HG02938 (cell line): ENCODE data around the gene COMMD4.

ENCODE experiments used
- ATAC-seq: cut with Tn5 transposase; IDR thresholded peaks from one replicate; pipeline ENCODE4 v1.9.1; 2021; ENCODE audit warnings: mild to moderate bottlenecking, moderate library complexity; ENCODE audit not compliant: unreplicated experiment

COMMD4 gene

DNA sequence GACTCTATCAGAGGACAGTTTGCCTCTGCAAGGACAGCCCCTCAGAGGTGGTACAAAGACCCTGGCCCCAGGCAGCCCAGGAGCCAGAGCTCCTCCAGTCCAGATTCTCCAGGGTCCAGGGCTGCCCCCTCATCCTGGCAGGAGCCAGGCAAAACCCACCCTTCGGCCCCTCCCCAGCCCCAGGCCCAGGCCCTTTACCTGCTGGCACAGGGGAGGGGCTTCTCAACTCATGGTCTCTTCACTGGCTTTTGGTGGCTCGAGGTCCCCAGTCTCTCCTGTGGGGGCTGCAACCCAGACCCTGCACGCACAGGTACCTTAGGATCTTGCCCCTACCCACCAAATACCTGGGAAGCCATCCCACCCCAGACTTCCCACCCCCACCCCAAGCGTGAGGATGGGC lies 19.5 kb downstream of the COMMD4 start:
- no peak for ATAC-seq

DNA sequence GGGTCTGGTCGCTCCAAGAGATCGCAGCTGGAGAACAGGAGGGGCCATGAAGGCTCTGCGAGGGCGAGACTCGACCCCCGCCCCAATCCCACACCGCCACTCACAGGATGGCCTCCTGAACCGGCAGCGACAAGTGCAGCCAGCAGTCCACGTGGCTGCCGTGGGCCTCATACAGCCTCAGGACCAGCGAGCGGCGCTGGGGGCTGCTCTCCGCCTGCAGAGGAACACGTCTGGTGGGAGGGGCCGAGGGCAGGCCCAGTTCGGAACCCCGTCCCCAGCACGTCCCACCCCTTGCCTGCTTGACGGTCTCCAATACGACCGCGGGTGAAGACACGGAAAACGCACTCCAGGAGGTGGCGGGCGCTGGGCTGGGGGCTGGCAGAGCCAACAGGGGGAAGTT lies 20.1 kb downstream of the COMMD4 start:
- ATAC-seq = no peak

DNA sequence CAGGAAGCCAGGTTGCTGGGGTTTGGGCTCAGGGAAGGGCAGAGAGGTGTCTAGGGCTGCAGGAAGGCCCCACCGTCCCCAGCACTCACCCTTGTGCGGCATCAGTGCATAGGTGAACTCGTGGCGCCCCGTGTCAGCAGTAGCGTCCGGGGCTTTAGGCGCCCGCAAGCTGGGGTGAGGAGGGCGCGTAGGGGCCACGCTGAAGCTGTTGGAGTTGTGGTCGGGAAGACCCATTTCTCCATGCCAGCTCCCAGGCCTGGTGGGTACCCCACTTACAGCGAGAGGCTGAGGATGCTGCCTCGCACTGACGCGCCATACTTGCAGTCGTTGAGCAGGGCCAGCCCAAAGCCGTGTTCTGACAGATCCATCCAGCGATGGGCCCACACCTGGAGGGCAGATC lies 20.7 kb downstream of the COMMD4 start:
- no peak for ATAC-seq

- no peak for ATAC-seq
Observed at GRCh38 chr15:75357976-75358673, 22.3 kb downstream of the COMMD4 start.

DNA sequence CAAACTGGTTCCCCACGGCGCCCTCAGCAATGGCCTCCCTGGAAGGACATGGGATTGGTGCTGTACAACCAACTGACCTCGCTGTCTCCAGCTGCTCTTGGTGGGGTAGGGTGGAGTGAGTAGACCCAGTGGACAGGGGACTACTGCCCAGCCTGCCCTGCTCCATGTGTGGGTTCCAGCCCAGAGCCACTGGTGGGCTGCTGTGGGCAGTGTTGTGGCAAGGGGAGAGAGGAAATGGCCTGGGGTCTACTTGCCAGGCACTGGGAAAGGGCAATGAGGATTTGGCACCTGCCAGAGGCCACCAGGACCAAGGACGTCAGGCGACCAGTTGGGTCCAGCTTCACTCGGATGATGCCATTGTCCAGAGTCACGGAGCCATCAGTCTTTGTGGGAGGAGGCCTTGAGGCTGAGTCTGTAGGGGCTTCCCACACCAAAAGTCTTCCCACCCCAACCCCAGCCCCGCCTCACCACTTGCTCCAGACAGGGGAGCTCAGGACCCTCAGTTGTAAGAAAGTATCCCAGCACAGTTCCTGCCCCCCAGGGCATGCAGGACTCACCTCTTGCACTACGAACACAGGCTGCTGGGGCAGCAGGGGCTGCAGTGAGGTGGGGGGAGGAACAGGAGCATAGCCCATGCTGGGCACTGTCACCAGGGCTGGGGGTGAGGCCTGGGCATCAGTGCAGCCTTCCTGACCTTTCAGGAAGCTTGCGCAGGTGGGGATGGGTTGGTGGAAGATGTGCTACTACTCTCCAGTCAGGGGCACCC lies 23.1 kb downstream of the COMMD4 start:
- no peak for ATAC-seq

DNA sequence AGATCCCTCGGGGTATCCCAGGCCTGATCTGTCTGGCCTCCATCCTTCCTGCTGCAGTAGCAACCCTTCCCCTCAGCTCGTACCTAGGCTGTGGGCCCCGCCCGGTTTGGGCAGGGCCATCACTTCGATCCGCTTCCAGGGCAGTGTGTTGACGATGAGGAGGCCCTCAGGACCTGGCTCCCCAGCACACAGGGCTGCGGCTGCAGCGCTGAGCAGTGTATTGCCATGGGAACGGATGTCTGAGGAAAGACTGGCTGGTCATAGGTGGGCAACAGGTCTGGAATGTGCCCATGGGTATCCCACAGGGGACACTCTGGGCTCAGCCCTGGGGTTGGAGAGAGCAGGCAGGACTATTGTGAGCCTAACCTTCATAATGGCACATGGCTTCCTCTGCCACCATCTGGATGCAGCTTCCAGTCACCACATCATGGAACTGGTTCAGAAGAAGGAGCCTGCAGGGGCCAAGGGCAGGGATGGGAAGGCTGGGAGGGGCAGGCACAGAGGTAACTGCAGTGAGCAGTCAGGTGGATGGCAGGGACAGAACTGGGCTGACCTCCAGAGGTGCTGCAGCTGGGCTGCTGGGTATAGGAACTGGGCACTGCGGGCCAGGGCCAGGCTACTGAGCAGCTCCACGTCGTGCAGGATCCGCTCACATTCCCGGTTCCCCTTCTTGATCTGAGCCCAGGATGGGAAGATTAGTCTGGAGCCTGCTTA lies 23.8 kb downstream of the COMMD4 start:
- no peak for ATAC-seq

GRCh38 chr15:75360391-75360790 lies 24.5 kb downstream of the COMMD4 start:
- ATAC-seq = no peak

- ATAC-seq = no peak
Observed at GRCh38 chr15:75360856-75361255, 25.0 kb downstream of the COMMD4 start.

DNA sequence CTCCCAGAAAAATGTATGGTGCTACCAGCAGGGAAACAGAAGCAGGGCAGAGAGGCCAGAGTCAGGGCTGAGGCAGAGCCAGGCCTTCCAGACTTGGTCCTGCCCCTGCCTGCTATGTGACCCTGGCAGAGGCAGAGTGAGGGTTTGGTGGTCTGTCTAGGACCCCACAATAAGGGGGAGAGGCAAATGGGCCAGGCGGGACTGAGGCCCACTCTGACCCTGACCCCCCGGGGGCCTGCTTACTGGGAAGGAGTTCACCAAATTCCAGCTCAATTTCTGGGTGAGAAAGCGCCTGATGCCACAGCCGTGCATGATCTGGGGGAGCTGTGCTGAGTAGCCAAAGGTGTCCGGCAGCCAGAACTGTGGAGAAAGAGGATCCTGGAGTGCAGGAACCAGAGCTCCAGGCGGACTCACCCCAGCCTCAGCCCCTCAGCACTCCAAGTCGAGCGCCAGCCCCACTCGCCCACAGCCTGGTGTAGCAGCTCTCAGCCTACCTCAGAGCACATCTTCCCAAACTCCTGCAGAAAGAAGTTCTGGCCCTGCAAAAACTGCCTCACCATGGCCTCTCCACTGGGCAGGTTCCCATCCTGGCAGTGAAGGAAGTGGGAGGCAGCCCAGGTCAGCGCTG lies 25.6 kb downstream of the COMMD4 start:
- no peak for ATAC-seq

GRCh38 chr15:75361989-75362641 lies 26.3 kb downstream of the COMMD4 start:
- ATAC-seq = no peak

- ATAC-seq = no peak
Observed at GRCh38 chr15:75362642-75363249, 26.9 kb downstream of the COMMD4 start.

- no peak for ATAC-seq
Observed at GRCh38 chr15:75363786-75364185, 27.9 kb downstream of the COMMD4 start.

DNA sequence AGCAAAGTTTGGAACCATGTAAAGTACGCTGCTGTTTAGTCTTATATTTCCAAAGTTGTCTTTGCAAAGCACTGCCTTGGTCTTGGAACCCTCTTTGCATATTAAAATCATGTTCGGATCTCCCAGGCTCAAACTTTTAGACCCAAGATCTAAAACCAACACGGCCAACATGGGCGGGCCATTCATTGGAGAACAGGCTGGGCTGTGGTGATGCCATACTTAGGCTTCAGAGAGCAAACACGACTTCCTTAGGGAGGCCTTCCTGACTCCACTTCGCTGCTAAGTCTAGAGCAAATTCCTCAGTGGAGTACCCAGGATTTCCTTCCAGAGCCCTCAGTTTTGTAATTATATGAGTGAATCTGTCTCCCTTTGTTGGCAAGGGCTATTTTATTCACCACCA lies 29.0 kb downstream of the COMMD4 start:
- ATAC-seq = no peak

DNA sequence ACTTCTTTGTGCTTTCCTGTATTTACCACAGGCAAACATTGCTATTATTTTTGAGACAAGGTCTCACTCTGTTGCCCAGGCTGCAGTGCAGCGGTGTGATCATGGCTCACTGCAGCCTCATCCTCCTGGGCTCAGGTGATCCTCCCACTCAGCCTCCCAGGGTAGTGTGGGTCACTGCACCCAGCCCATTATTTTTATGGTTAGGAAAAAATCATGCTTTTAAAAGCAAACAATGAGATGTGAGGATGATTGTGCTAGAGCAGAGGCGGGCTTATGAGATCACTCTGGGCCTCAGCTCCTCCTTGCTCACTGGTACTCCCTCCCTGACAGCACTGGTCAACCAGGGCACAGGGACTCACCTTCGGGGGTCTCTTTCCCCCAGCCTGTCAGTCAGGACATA lies 30.3 kb downstream of the COMMD4 start:
- no peak for ATAC-seq

DNA sequence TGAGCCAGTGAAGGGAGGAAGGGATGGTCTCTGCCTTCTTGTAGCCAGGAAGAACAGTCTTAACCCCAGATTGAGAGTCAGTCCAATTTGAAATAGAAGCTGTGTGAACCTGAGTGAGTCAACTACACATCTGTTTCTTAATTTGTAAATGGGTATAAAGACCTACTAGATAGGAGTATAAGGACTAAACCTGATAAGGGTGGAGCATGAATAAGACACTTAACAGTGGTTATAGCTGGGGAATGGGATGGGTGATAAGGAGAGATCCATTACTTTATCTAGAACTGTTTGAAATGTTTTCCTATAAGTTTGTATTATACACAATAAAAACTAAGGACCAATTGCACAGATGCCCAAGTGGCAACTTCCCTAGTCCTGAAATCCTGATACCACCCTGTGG lies 31.1 kb downstream of the COMMD4 start:
- no peak for ATAC-seq

DNA sequence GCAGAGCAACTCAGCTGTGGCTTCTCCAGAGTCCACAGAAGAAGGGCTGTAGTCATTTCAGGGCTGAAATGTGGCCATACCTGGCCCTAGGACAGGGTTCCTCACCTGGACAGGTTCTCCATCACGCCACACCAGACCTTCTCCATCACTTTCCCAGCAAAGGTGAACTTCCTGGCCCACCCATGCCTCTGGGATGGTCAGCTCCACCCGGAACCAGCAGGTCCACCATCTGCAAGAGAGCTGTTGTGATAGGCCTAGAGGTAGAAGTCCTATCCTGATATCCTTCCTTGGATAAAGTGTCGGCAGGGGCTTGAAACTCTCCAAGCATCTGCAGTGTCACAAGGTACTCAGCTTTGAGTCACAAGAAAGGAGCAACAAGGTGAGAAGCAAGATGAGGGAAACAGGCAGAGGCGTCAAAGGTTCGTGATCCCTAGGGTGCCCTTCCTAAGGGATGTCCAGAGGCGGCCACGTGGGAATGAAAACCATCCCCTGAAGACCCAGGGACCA lies 31.6 kb downstream of the COMMD4 start:
- ATAC-seq = no peak

GRCh38 chr15:75367913-75368688 lies 32.2 kb downstream of the COMMD4 start, which contains the start of gene MAN2C1:
Gene MAN2C1 (minus strand): TSS chr15:75368607. CDS start chr15:75368583, 24 bp downstream.
- peak; percentile 78 for ATAC-seq

- no peak for ATAC-seq
Observed at GRCh38 chr15:75368689-75369239, 32.9 kb downstream of the COMMD4 start.
